VCaP (cell line): Measurements from ENCODE around the gene PSRC1.

Source experiments
- H3K27ac ChIP-seq: fragments of 450-650 bp; 2 replicates; pipeline ENCODE4 v1.5.1; 2017
- TF ChIP-seq, protein P1 (sequence below): fragments of 450-650 bp; conservative IDR thresholded peaks from 2 replicates; pipeline ENCODE4 v1.5.1; 2017; ENCODE audit warnings: mild to moderate bottlenecking, moderate library complexity

The PSRC1 gene

DNA sequence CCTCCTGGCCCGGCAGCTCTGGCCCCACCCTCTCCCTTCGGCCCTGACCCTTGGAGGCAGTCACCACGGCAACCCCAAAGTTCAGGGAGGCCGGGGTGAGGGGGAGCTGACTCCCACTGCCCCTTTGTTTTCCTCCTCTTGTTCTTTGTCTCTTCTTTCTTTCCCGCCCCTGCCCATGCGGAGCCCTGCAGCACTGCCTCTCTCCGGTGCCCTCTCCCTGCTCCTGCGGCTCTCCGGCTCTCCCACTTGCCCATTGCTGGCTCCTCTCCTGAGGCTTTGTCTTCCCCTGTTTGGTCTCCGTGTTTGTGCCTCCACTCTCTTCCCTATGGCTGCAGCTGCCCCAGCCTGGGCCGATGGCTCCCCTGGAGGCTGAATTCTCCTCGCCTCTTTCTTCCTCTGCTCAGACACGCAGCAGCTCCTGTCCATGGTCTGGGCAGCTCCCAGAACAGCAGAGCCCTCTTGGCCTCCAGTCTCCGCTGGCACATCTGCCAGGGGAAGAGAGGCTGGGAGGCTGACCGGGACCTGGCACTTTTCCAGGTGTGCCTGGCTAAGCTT lies 27.8 kb downstream of the PSRC1 start:
- TF ChIP-seq, protein P1, sequence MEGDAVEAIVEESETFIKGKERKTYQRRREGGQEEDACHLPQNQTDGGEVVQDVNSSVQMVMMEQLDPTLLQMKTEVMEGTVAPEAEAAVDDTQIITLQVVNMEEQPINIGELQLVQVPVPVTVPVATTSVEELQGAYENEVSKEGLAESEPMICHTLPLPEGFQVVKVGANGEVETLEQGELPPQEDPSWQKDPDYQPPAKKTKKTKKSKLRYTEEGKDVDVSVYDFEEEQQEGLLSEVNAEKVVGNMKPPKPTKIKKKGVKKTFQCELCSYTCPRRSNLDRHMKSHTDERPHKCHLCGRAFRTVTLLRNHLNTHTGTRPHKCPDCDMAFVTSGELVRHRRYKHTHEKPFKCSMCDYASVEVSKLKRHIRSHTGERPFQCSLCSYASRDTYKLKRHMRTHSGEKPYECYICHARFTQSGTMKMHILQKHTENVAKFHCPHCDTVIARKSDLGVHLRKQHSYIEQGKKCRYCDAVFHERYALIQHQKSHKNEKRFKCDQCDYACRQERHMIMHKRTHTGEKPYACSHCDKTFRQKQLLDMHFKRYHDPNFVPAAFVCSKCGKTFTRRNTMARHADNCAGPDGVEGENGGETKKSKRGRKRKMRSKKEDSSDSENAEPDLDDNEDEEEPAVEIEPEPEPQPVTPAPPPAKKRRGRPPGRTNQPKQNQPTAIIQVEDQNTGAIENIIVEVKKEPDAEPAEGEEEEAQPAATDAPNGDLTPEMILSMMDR: no peak
- no peak overlapping the region for H3K27ac ChIP-seq

DNA sequence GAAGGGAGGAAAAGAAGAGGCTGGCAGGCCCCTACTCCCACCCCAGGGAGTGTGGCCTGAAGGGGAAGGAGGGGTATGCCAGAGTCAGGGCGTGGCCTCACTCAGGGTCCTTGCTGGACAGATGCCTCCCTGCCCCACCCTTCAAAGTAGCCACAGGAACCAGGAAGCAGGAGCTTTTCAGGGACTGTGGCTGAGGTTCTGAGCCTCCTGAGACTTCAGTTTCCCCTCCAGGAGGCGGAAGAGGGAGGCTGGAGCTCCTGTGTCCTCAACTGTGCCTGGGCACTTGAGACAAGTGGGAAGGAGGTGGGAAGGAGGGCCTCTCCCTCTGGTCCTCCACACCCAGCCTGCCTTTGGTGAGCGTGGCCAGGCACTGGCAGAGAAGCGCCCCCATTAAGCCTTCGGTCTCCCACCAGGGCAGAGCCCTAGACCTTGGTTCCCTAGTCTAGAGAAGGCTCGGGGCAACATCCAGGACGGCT lies 28.3 kb downstream of the PSRC1 start:
- no peak overlapping the region for H3K27ac ChIP-seq
- TF ChIP-seq, protein P1: no peak

DNA sequence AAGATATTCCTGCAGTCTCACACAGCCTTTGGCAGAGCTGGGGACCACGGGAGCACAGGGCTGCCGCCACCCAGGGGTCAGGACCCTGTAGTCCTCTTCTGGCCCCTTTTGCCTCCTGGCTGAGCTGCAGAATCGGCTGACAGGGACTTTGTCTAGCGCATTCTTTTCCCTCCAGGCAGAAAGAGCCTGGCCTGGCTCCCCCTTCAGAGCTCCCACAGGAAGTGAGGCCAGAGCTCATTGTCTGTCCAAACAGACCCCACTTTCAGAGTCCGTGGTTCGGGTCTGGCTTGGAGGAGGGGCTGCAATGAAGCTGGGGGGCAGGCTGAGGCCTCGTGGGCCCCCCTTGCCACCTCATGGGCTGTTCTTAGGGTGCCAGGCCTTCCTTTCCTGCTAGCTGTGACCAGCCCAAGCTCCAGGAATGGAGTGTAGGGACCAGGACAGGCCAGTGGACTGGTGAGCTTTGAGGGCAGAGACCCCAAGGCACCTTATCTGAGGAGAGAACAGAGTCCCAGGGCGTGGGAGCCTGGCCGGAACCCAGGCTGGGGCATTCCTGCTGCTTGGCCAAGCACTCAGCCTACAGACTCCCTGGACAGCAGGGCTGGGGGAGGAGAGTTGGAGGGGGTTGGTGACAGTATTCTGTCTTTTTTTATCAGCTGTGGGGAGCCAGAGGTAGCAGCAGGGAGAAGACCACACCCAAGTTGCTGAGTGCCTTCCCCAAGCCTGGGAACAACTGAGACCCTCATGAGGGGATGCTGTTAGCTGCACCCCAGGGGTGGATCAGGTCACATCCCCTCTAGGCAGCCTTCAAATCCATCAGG lies 28.9 kb downstream of the PSRC1 start:
- H3K27ac ChIP-seq: no peak overlapping the region

DNA sequence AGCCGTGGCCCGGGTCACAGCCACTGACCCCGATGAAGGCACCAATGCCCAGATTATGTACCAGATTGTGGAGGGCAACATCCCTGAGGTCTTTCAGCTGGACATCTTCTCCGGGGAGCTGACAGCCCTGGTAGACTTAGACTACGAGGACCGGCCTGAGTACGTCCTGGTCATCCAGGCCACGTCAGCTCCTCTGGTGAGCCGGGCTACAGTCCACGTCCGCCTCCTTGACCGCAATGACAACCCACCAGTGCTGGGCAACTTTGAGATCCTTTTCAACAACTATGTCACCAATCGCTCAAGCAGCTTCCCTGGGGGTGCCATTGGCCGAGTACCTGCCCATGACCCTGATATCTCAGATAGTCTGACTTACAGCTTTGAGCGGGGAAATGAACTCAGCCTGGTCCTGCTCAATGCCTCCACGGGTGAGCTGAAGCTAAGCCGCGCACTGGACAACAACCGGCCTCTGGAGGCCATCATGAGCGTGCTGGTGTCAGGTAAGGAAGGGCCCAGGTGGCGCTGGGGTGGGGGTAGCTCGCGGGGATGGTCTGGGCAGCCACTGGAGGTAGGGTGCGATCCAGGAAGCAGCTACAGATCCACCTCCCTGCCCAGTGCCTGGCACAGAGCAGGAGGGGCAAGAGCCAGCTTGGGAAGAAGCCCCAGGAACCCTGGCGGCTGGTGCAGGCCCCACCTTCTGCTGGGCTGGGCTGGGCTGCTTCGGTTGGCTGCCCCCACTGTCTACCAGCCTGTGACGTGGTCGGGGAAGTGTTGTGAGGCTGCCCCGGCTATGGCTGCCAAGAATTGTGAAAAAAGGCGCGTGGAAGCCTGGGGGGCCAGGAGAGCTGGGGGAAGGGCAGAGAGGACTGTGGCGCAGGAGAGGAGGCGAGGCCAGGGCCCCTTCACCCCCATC lies 29.8 kb downstream of the PSRC1 start:
- no peak overlapping the region for H3K27ac ChIP-seq
- TF ChIP-seq, protein P1: no peak

More for the DNA sequence above, 28.9 kb downstream of the PSRC1 start:
- TF ChIP-seq, protein P1: no peak

DNA sequence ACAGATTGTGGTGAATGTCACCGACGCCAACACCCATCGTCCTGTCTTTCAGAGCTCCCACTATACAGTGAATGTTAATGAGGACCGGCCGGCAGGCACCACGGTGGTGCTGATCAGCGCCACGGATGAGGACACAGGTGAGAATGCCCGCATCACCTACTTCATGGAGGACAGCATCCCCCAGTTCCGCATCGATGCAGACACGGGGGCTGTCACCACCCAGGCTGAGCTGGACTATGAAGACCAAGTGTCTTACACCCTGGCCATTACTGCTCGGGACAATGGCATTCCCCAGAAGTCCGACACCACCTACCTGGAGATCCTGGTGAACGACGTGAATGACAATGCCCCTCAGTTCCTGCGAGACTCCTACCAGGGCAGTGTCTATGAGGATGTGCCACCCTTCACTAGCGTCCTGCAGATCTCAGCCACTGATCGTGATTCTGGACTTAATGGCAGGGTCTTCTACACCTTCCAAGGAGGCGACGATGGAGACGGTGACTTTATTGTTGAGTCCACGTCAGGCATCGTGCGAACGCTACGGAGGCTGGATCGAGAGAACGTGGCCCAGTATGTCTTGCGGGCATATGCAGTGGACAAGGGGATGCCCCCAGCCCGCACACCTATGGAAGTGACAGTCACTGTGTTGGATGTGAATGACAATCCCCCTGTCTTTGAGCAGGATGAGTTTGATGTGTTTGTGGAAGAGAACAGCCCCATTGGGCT lies 30.6 kb downstream of the PSRC1 start:
- TF ChIP-seq, protein P1: no peak
- no peak overlapping the region for H3K27ac ChIP-seq

DNA sequence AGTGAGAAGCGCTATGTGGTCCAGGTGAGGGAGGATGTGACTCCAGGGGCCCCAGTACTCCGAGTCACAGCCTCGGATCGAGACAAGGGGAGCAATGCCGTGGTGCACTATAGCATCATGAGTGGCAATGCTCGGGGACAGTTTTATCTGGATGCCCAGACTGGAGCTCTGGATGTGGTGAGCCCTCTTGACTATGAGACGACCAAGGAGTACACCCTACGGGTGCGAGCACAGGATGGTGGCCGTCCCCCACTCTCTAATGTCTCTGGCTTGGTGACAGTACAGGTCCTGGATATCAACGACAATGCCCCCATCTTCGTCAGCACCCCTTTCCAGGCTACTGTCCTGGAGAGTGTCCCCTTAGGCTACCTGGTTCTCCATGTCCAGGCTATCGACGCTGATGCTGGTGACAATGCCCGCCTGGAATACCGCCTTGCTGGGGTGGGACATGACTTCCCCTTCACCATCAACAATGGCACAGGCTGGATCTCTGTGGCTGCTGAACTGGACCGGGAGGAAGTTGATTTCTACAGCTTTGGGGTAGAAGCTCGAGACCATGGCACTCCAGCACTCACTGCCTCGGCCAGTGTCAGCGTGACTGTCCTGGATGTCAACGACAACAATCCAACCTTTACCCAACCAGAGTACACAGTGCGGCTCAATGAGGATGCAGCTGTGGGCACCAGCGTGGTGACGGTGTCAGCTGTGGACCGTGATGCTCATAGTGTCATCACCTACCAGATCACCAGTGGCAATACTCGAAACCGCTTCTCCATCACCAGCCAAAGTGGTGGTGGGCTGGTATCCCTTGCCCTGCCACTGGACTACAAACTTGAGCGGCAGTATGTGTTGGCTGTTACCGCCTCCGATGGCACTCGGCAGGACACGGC lies 31.4 kb downstream of the PSRC1 start:
- TF ChIP-seq, protein P1: no peak
- H3K27ac ChIP-seq: no peak overlapping the region
